HTR-8/SVneo (cell line): ENCODE results near the gene JMJD7.
"Not testable (repeated sequence)": the region's sequence is repeated elsewhere in the genome, so short reads cannot be mapped to it uniquely, and the experiment has no call there.

Experiments used
- DNase-seq: peaks from one replicate; pipeline ENCODE4 v3.0.0; 2011; ENCODE audit warnings: low spot score, mixed read lengths; ENCODE audit not compliant: insufficient read length
- FAIRE-seq: peaks from 2 replicates; lab custom pipeline; 2011; peaks lifted over from hg19 to GRCh38; lab: Jason Lieb, UNC

JMJD7 gene

GRCh38 chr15:41819455-41820050 lies 8.3 kb upstream of the JMJD7 start:
- DNase-seq, result no peak
- FAIRE-seq, result no peak

- FAIRE-seq (no peak), DNase-seq (no peak)
Measured at GRCh38 chr15:41820791-41821423, 7.0 kb upstream of the JMJD7 start.

- DNase-seq (no peak), FAIRE-seq (no peak)
Measured at GRCh38 chr15:41821831-41822230, 6.1 kb upstream of the JMJD7 start.

- DNase-seq (no peak), FAIRE-seq (no peak)
Measured at GRCh38 chr15:41822471-41822870, 5.4 kb upstream of the JMJD7 start.

GRCh38 chr15:41822957-41823356 lies 4.9 kb upstream of the JMJD7 start:
- DNase-seq (no peak), FAIRE-seq (no peak)

GRCh38 chr15:41823502-41823901 lies 4.4 kb upstream of the JMJD7 start:
- FAIRE-seq (no peak), DNase-seq (no peak)

GRCh38 chr15:41824062-41824745 lies 3.7 kb upstream of the JMJD7 start:
- DNase-seq (no peak), FAIRE-seq (no peak)

- no peak for FAIRE-seq
- no peak for DNase-seq
Measured at GRCh38 chr15:41825145-41825544, 2.7 kb upstream of the JMJD7 start.

GRCh38 chr15:41825572-41826535 lies 2.0 kb upstream of the JMJD7 start:
- no peak for DNase-seq
- FAIRE-seq, result no peak

- FAIRE-seq (no peak), DNase-seq (no peak)
Measured at GRCh38 chr15:41827290-41827879, 507 bp upstream of the JMJD7 start.

GRCh38 chr15:41828807-41829141 lies 882 bp downstream of the JMJD7 start:
- FAIRE-seq, result no peak

GRCh38 chr15:41829959-41830646 lies 2.2 kb downstream of the JMJD7 start:
- no peak for FAIRE-seq

More at GRCh38 chr15:41828807-41829141, 882 bp downstream of the JMJD7 start:
- DNase-seq, result no peak

GRCh38 chr15:41831291-41831690 lies 3.4 kb downstream of the JMJD7 start:
- not testable (repeated sequence) for DNase-seq, FAIRE-seq

More at GRCh38 chr15:41829959-41830646, 2.2 kb downstream of the JMJD7 start:
- DNase-seq, result no peak

- DNase-seq (no peak), FAIRE-seq (no peak)
Measured at GRCh38 chr15:41832208-41832607, 4.3 kb downstream of the JMJD7 start.

- no peak for DNase-seq
- FAIRE-seq, result no peak
Measured at GRCh38 chr15:41832875-41833274, 5.0 kb downstream of the JMJD7 start.

- no peak for FAIRE-seq
- no peak for DNase-seq
Measured at GRCh38 chr15:41834096-41834495, 6.2 kb downstream of the JMJD7 start.

- FAIRE-seq (no peak), DNase-seq (no peak)
Measured at GRCh38 chr15:41836073-41836472, 8.2 kb downstream of the JMJD7 start.

- FAIRE-seq (no peak), DNase-seq (no peak)
Measured at GRCh38 chr15:41836713-41837454, 9.0 kb downstream of the JMJD7 start.

GRCh38 chr15:41838400-41838897 lies 10.6 kb downstream of the JMJD7 start, which contains the start of gene PLA2G4B:
Gene PLA2G4B, plus strand, starts transcription at chr15:41838847. Its CDS starts 67 bp downstream, at chr15:41838914.
- FAIRE-seq, result no peak
- DNase-seq, result no peak
